Left hindlimb (tissue), 1 donor: Measurements from ENCODE around the gene ACTR2.

Experiments
- DNase-seq: peaks from one replicate; pipeline ENCODE4 v3.0.0-alpha.2; 2018

ACTR2 gene

GRCh38 chr2:65281627-65282351, 54.2 kb downstream of the ACTR2 start:
- DNase-seq, result peak; percentile 74

- no peak for DNase-seq
Measured at GRCh38 chr2:65282477-65283053, 54.9 kb downstream of the ACTR2 start.

- no peak for DNase-seq
Measured at GRCh38 chr2:65287364-65287763, 59.7 kb downstream of the ACTR2 start.

GRCh38 chr2:65291216-65292105, 63.8 kb downstream of the ACTR2 start:
- no peak for DNase-seq

- no peak for DNase-seq
Measured at GRCh38 chr2:65292106-65292400, 64.4 kb downstream of the ACTR2 start.

GRCh38 chr2:65292461-65293011, 64.9 kb downstream of the ACTR2 start:
- peak; percentile 82 for DNase-seq

GRCh38 chr2:65293376-65293775, 65.7 kb downstream of the ACTR2 start:
- DNase-seq, result no peak

GRCh38 chr2:65294136-65294535, 66.5 kb downstream of the ACTR2 start:
- no peak for DNase-seq

- no peak for DNase-seq
Measured at GRCh38 chr2:65294701-65295100, 67.1 kb downstream of the ACTR2 start.

- no peak for DNase-seq
Measured at GRCh38 chr2:65296971-65297370, 69.3 kb downstream of the ACTR2 start.

GRCh38 chr2:65297544-65297943, 69.9 kb downstream of the ACTR2 start:
- DNase-seq, result no peak

GRCh38 chr2:65298089-65298488, 70.5 kb downstream of the ACTR2 start:
- no peak for DNase-seq

- no peak for DNase-seq
Measured at GRCh38 chr2:65299246-65299645, 71.6 kb downstream of the ACTR2 start.

GRCh38 chr2:65300134-65300760, 72.6 kb downstream of the ACTR2 start:
- peak; percentile 85 for DNase-seq

GRCh38 chr2:65300761-65301711, 73.4 kb downstream of the ACTR2 start:
- peak; percentile 81 for DNase-seq

- no peak for DNase-seq
Measured at GRCh38 chr2:65305934-65306333, 78.3 kb downstream of the ACTR2 start.

- no peak for DNase-seq
Measured at GRCh38 chr2:65309699-65310098, 82.1 kb downstream of the ACTR2 start.

- DNase-seq, result no peak
Measured at GRCh38 chr2:65311049-65311448, 83.4 kb downstream of the ACTR2 start.

GRCh38 chr2:65311596-65311995, 84.0 kb downstream of the ACTR2 start:
- no peak for DNase-seq

- DNase-seq, result no peak
Measured at GRCh38 chr2:65313126-65313953, 85.7 kb downstream of the ACTR2 start.

- DNase-seq, result no peak
Measured at GRCh38 chr2:65313954-65314256, 86.3 kb downstream of the ACTR2 start.
